Gastroesophageal sphincter (tissue), 3 donors: ENCODE measurements around the gene ADRA2C.

ENCODE experiments used
- CTCF ChIP-seq, 4 experiments: fragments of 200-600 bp in 2 of 4; fragments of 450-650 bp in 2 of 4; sonication (generic) in 1 of 4; IDR thresholded peaks; one replicate each; pipeline ENCODE4 v1.5.1; 2017 to 2019; ENCODE audit warnings: antibody characterized with exemption in 4 of 4, mild to moderate bottlenecking in 2 of 4, moderate library complexity in 2 of 4
- EP300 ChIP-seq: sonication (generic); formaldehyde crosslinking; IDR thresholded peaks from one replicate; pipeline ENCODE4 v1.6.1; 2017; ENCODE audit warnings: antibody characterized with exemption, mild to moderate bottlenecking
- POLR2A ChIP-seq, 2 donors: fragments of 450-650 bp; IDR thresholded peaks; one replicate each; pipeline ENCODE4 v1.6.1; 2017; ENCODE audit warnings: antibody characterized with exemption in 2 of 2, mild to moderate bottlenecking in 2 of 2, moderate library complexity in 1 of 2
- POLR2AphosphoS5 ChIP-seq: sonication (generic); formaldehyde crosslinking; IDR thresholded peaks from one replicate; pipeline ENCODE4 v1.6.1; 2017; ENCODE audit warnings: antibody characterized with exemption

- TF ChIP-seq CTCF (IDR thresholded peaks at IDR 0.05) (no peak), POLR2A (IDR thresholded peaks at IDR 0.05) (no peak), POLR2AphosphoS5 (no peak), EP300 (no peak)
These were observed 16.1 kb downstream of the ADRA2C start for GRCh38 chr4:3781997-3782930.
